Spleen (tissue), 7 donors: ENCODE results near the gene PAX7.

Experiments used
- POLR2A ChIP-seq, 3 donors: fragments of 450-650 bp; IDR thresholded peaks; one replicate each; pipeline ENCODE4 v1.5.1; 2017; ENCODE audit warnings: antibody characterized with exemption in 3 of 3, mild to moderate bottlenecking in 1 of 3
- TF ChIP-seq, protein P1 (sequence below), 11 experiments: fragments of 200-600 bp in 7 of 11; fragments of 450-650 bp in 4 of 11; sonication (generic) in 4 of 11; IDR thresholded peaks in 8 of 11; conservative IDR thresholded peaks in 3 of 11; 1 replicate in 7 of 11; 2 replicates in 4 of 11; pipeline versions ENCODE4 v1.4.0 to v1.8.0; 2016 to 2021; ENCODE audit warnings: antibody characterized with exemption in 11 of 11, inconsistent platforms in 4 of 11, mild to moderate bottlenecking in 1 of 11
- donor health status: DM: no; HTN: no; CAD: no; lungs with moderate emphysema.
- donor health status: DM: no; HTN: no; CAD: no.
- donor health status: DM: no; HTN: no; CAD: no.

DNA sequence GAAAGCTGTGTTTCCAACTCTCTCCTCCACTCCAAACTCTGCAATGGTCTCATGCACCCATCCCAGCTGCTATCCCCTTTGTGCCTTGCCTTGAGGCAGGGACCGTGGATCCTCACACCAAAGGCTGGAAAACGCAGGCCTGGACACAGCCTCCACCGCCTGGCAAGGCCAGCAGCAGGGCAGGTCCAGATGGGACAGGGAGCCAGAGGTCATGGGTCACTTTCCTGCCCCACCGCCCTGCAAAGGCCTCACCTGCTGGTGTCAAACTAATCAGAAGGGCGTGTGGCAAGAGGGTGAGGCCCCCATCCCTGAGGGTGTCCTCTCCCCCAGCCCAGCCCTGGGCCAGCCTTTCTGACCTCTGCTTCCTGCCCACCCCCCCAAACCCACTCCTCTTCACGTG, 106.3 kb downstream of the PAX7 start:
- TF ChIP-seq, protein P1, sequence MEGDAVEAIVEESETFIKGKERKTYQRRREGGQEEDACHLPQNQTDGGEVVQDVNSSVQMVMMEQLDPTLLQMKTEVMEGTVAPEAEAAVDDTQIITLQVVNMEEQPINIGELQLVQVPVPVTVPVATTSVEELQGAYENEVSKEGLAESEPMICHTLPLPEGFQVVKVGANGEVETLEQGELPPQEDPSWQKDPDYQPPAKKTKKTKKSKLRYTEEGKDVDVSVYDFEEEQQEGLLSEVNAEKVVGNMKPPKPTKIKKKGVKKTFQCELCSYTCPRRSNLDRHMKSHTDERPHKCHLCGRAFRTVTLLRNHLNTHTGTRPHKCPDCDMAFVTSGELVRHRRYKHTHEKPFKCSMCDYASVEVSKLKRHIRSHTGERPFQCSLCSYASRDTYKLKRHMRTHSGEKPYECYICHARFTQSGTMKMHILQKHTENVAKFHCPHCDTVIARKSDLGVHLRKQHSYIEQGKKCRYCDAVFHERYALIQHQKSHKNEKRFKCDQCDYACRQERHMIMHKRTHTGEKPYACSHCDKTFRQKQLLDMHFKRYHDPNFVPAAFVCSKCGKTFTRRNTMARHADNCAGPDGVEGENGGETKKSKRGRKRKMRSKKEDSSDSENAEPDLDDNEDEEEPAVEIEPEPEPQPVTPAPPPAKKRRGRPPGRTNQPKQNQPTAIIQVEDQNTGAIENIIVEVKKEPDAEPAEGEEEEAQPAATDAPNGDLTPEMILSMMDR (IDR thresholded peaks at IDR 0.05 in 8 of 11, conservative IDR thresholded peaks at IDR 0.05 in 3 of 11) = no peak
- TF ChIP-seq POLR2A (IDR thresholded peaks at IDR 0.05) = no peak
